Measurements from ENCODE around the gene MSRB2.

GRCh38 chr10:23150091-23150490 lies 54.7 kb downstream of the MSRB2 start:
- TF ChIP-seq CTCF (IDR thresholded peaks at IDR 0.05): no peak
- TF ChIP-seq POLR2A (IDR thresholded peaks at IDR 0.05): no peak
